GM21423 (cell line): Measurements from ENCODE around the gene HENMT1.
"Not testable (repeated sequence)": the region's sequence is repeated elsewhere in the genome, so short reads cannot be mapped to it uniquely, and the experiment has no call there.

Experiments used
- ATAC-seq: cut with Tn5 transposase; IDR thresholded peaks from one replicate; pipeline ENCODE4 v1.9.1; 2021; ENCODE audit warnings: mild to moderate bottlenecking, moderate library complexity; ENCODE audit not compliant: unreplicated experiment

HENMT1 gene

GRCh38 chr1:108671143-108671542, 10.2 kb upstream of the HENMT1 start:
- no peak for ATAC-seq

GRCh38 chr1:108670131-108670773, 9.4 kb upstream of the HENMT1 start:
- no peak for ATAC-seq

DNA sequence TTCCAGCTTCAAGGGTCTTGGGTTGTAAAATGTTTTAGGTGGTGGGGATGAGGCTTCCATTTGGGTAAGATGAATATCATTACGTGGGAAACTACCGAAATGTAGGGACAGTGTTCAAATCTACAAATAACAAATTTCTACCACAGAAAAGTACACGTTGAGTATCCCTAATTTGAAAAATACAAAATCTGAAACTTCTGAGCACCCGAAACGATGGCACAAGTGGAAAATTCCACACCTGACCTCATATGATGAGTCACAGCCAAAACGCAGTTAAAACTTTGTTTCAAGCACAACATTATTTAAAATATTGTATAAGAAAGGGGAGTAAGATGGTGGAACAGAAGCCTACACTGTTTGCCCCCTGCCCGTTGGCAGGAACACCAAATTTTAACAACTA, 8.8 kb upstream of the HENMT1 start:
- ATAC-seq, result no peak

DNA sequence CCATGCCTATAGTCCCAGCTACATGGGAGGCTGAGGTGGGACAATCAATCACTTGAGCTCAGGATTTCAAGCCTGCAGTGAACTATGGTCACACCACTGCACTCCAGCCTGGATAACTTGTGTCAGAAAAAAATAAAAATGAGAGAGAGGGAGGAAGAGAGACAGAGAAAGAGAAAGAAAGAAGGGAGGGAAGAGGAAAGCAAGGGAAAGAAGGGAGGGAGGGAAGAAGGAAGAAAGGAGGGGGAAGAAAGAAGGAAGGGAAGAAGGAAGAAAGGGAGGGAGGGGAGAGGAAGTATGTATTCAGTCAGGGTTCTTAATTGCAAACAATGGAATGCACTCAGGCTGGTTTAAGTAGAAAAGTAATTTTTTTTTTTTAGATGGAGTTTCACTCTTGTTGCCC, 7.9 kb upstream of the HENMT1 start:
- ATAC-seq, result no peak

- not testable (repeated sequence) for ATAC-seq
These were observed 6.5 kb upstream of the HENMT1 start for GRCh38 chr1:108667422-108667821.

DNA sequence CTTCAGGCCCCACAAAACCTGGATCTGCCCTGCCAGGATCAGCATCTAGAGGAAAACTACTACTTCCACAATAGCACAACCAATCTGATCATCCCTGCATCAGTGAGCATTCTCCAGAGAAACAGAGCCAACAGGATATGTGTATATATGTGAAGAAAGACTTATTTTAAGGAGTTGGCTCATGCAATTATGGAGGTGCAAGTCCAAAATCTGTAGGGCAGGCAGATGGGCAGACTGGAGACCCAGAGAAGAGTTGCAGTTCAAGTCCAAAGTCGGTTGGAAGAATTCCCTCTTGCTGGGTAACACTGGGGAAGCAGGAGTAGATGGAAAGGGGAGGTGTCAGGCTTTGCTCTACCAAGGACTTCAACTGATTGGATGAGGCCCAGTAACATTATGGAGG, 4.9 kb upstream of the HENMT1 start:
- no peak for ATAC-seq

DNA sequence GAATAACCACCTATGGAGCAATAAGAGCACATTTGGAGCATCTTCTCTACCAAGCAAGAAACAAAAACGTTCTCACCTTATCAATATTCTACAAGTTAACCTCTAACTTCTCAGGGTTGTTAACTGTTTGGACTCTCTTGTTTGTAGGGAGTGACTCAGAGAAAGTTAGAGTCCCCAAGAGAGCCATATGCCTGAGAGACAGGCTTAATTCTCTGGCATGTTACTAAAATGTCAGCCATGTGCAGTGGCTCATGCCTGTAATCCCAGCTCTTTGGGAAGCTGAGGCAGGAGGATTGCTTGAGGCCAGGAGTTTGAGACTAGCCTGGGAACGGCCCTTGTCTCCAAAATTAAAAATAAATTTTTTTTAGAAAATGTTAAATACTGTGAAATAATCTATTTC, 4.2 kb upstream of the HENMT1 start:
- no peak for ATAC-seq

GRCh38 chr1:108664481-108664880, 3.6 kb upstream of the HENMT1 start:
- ATAC-seq, result no peak

DNA sequence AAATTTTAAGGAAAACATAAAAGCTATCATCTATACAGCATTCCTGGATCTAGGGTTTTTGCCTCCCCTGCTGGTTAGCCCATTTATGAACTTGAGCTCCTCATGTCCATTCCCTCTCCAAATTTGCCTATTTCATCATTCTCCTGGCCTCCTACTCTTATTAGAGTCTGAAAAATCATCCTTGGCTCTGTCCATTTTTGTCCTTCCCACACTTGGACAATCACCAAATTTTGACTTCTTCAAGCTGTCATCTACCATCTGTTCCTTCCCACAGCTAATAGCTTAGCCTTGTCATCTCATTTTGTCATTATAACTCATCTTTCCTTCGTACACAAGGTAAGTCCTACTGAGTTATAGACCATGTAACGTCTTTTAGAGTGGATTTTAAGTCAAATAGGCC, 2.2 kb upstream of the HENMT1 start:
- no peak for ATAC-seq

DNA sequence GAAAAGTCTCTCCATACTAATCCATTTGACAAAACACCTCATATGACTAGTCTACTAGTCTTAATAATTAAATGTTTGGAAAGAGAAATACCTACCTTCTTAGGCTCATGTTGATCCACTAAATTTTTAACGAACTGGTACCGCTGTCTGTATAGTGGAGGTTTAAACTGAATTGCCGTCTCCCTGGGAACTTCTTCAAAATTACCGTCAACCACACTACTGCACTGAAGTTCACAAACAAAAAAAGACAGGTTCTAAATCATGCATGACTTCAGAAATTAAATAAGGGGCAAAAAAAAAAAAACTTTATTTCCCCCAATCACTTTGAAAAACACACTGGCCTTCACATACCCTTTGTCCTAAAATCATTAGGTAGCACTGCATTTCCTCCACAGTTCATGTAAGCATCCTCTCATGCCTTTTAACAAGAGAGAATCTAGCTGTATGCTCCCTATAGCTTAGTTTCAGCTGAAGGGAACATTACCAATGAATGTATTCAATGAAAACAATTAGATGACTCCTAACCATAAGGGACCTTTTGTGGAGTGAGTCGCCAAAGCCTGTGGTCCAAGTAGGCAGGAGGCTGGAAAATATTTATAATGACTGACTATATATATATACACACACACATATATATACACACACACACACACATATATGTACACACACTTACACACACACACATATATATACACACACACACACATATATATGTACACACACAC, 3.4 kb downstream of the HENMT1 start:
- ATAC-seq, result no peak

GRCh38 chr1:108653431-108654105, 7.3 kb downstream of the HENMT1 start:
- ATAC-seq, result no peak

GRCh38 chr1:108646648-108647269, 14.1 kb downstream of the HENMT1 start:
- peak; percentile 80 for ATAC-seq

DNA sequence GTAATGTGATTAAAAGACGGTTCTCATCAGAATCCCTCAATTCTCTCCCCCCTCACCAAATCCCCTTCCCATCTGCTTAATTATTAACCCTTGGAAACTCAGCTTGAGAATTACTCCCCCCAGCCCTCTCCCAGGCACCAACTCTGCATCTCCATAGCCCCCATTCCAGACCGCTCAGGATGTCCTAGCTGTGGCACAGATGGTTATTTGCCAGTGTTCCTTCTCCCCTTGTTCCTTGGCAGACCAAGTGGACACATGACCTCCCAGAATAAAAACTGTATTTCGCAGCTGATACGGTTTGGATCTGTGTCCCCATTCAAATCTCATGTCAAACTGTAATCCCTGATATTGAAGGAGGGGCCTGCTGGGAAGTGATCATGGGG, 14.6 kb downstream of the HENMT1 start:
- ATAC-seq, result no peak

DNA sequence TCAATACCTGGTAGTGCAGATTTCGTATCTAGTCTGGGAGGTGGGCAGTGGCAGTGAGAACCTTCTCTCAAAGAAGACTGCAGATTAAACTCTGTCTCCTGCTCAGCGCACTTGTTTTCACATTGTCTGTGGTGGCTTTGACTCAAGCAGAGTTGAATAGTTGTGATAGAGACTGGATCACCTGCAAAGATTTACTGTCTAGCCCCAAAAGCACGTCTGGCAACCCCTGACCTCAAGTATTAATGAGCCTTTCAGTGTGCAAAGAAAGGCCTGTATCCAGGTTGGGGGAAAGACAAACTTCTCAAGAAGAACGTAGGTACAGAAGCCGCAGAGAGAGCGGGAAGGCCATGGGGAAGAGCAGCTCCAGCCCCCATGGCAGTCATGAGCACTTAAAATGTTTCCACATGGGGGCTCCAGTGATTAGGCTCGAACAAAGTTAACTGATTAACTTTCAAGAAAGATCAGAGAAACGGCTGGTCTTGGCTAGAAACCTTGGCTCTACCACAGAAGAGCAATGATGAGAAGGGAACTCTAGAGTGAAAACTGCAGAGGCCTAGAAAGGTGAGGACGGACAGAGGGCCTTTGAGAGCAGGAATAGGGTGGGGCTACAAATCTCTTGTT, 15.2 kb downstream of the HENMT1 start:
- no peak for ATAC-seq

GRCh38 chr1:108644984-108645383, 15.9 kb downstream of the HENMT1 start:
- ATAC-seq, result peak; percentile 43

DNA sequence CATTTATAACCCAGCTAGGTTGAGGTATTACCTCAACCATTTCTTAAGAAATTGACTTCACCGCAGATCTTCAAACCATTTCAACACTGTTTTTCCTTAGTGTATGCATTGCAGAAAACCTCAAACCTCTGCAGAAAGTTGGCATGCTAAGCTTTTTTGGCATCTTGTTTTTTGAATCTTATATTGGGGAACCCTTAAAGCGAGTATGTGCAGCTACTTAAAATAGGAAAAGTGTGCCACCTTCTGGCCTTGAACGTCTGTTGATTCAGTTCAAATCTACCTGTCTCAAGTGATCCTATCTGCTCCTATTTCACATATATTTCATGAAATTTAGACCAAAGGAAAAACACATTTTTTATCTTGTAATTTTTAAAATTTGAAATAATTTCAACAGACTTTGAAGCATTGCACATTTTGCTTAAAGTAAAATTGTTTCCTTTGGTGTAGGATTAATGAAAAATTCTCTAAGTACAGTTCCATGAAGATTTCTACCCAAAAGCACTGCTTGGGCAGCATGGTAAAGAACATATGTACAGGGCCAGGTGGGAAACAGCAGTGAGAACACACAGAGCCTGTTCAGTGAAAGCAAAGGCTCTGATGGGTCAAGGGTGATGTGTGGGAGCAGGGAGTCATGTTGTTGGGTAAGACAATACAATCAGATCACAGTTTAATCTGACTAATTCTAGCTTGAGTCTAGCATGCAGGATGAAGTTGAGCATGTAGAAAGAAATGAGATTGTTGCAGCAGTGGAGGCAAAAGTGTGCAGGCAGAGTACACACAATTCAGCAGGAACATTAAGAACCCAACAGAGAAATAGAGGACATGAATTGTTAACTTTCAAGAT, 17.2 kb downstream of the HENMT1 start:
- no peak for ATAC-seq

DNA sequence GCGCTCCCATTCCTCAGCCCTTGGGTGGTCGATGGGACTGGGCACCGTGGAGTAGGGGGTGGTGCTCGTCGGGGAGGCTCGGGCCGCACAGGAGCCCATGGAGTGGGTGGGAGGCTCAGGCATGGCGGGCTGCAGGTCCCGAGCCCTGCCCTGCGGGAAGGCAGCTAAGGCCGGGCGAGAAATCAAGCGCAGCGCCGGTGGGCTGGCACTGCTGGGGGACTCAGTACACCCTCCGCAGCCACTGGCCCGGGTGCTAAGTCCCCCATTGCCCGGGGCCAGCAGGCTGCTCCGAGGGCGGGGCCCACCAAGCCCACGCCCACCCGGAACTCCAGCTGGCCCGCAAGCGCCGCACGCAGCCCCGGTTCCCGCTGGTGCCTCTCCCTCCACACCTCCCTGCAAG, 20.0 kb downstream of the HENMT1 start:
- ATAC-seq, result not testable (repeated sequence)

GRCh38 chr1:108639899-108640560, 20.9 kb downstream of the HENMT1 start:
- no peak for ATAC-seq

GRCh38 chr1:108636876-108637275, 24.0 kb downstream of the HENMT1 start:
- ATAC-seq, result no peak

DNA sequence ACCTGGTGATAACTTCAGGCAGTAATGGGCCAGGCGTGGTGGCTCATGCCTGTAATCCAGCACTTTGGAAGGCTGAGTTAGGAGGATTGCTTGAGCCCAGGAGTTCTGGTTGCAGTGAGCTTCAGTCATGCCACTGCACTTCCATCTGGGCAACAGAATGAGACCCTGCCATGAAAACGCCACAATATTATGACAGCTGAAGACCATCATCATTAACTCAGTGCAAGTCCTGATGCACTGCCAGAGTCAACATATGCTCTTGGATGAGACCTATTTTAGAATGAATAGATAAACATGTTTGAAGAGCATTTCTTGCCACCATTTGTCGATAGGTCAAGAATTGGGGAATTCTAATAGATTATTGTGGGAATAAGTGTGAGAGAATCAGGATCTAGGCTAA, 26.4 kb downstream of the HENMT1 start:
- ATAC-seq, result no peak
